CD4-positive, CD25-positive, alpha-beta regulatory T cell (primary cell): ENCODE data around the gene SIK3. TPM values are rescaled to one million over a fixed set of nuclear protein-coding genes. Genes with fewer than 3 reads are reported as not detected.

Experiments
- ATAC-seq, 2 donors: fragments of 150-1000 bp; cut with Tn5 transposase; one replicate each; pipeline ENCODE4 v1.10.0; 2021; ENCODE audit warnings: low read depth in 2 of 2, moderate number of reproducible peaks in 2 of 2, moderate library complexity in 1 of 2
- DNase-seq, 3 donors: peaks; one replicate each; pipeline versions ENCODE4 v3.0.0 to v3.0.0-alpha.2; 2012 to 2022; ENCODE audit warnings: mixed read lengths in 1 of 3
- H3K27ac ChIP-seq: one replicate; pipeline ENCODE4 v1.7.0; 2013; ENCODE audit warnings: mild to moderate bottlenecking, low read length; ENCODE audit not compliant: insufficient read depth, poor library complexity, severe bottlenecking
- H3K27me3 ChIP-seq: one replicate; pipeline ENCODE4 v1.7.0; 2013; ENCODE audit warnings: low read length; ENCODE audit not compliant: control insufficient read depth, insufficient read depth
- H3K36me3 ChIP-seq: one replicate; pipeline ENCODE4 v1.7.0; 2013; ENCODE audit warnings: mild to moderate bottlenecking, low read length, moderate library complexity; ENCODE audit not compliant: control insufficient read depth, insufficient read depth
- H3K4me1 ChIP-seq: 2 replicates; pipeline ENCODE4 v1.7.0; 2013; ENCODE audit warnings: mild to moderate bottlenecking, low read length; ENCODE audit not compliant: insufficient read depth, control insufficient read depth, poor library complexity, severe bottlenecking
- H3K4me3 ChIP-seq: one replicate; pipeline ENCODE4 v1.7.0; 2013; ENCODE audit warnings: low read depth, mild to moderate bottlenecking, low read length, moderate library complexity
- H3K9me3 ChIP-seq, 2 experiments: 1 replicate in 1 of 2; 2 replicates in 1 of 2; pipeline ENCODE4 v1.7.0; 2013; ENCODE audit warnings: low read length in 2 of 2, mild to moderate bottlenecking in 1 of 2, moderate library complexity in 1 of 2; ENCODE audit not compliant: control insufficient read depth in 2 of 2
- H3K27ac Mint-ChIP-seq, 3 donors: one replicate each; pipeline ENCODE4 v1.8.0; 2020 to 2022; ENCODE audit warnings: mild to moderate bottlenecking in 3 of 3, mixed read lengths in 3 of 3, moderate library complexity in 2 of 3
- H3K27me3 Mint-ChIP-seq: one replicate; pipeline ENCODE4 v1.8.0; 2022; ENCODE audit warnings: mild to moderate bottlenecking, mixed read lengths
- H3K36me3 Mint-ChIP-seq: one replicate; pipeline ENCODE4 v1.8.0; 2020; ENCODE audit warnings: mixed read lengths
- H3K4me1 Mint-ChIP-seq, 4 donors: one replicate each; pipeline ENCODE4 v1.8.0; 2020 to 2022; ENCODE audit warnings: mixed read lengths in 4 of 4, mild to moderate bottlenecking in 1 of 4
- H3K4me3 Mint-ChIP-seq, 4 donors: one replicate each; pipeline ENCODE4 v1.8.0; 2020 to 2022; ENCODE audit warnings: mild to moderate bottlenecking in 4 of 4, mixed read lengths in 4 of 4, moderate library complexity in 3 of 4
- H3K9me3 Mint-ChIP-seq, 7 donors: one replicate each; pipeline ENCODE4 v1.8.0; 2020 to 2022; ENCODE audit warnings: mixed read lengths in 7 of 7, mild to moderate bottlenecking in 3 of 7, moderate library complexity in 2 of 7
- polyA plus RNA-seq, 4 donors: library from polyadenylated mRNA; unstranded; fragments of 300-500 nt; fragmentation: Illumina TruSeq; gene quantifications; one replicate each; pipeline ENCODE4 v1.2.3, GENCODE V29; 2021
- total RNA-seq: library from RNA; stranded (reverse); gene quantifications from one replicate; pipeline ENCODE4 v1.2.3, GENCODE V29; 2022

SIK3 gene
- total and polyA plus RNA-seq, 5 donors from 2014 or later: 7.0 to 55.2 (median 9.4) TPM

DNA sequence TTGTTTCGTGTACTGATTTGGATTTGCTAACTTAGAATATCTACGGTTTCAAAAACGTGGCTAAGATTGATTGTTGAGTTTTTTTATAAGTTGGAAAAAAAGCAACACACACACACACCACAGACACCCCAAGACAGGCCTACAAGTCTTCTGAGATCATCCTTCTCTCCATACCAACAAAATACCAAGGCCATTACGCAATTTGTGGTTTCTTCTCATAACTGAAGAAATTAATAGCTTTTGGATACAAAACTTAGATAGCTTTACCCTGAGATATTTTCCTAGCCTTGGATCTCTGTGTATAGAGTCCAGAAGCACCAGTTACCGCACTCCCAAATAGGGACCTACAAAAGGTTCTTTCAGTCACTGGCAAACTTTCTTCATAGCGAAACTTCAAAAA is 113.6 kb downstream of the SIK3 start:
- no peak overlapping the region for H3K27ac Mint-ChIP-seq
- H3K27me3 Mint-ChIP-seq: no peaks in the 10 kb centered on the region
- H3K4me1 ChIP-seq: peaks cover 10% of the 10 kb centered on the region
- no peak for ATAC-seq
- H3K27me3 ChIP-seq: no peaks in the 10 kb centered on the region
- H3K4me3 Mint-ChIP-seq: no peak overlapping the region
- no peaks in the 10 kb centered on the region for H3K36me3 Mint-ChIP-seq
- no peak for DNase-seq
- no peak overlapping the region for H3K27ac ChIP-seq
- H3K9me3 Mint-ChIP-seq: peaks cover 0 to 1% (median 0%) of the 10 kb centered on the region in 7 donors
- H3K9me3 ChIP-seq: no peaks in the 10 kb centered on the region
- H3K36me3 ChIP-seq: no peaks in the 10 kb centered on the region
- peaks cover 43 to 57% (median 46%) of the 10 kb centered on the region in 4 donors for H3K4me1 Mint-ChIP-seq
- no peak overlapping the region for H3K4me3 ChIP-seq

- no peaks in the 10 kb centered on the region for H3K9me3 ChIP-seq
- Mint-ChIP-seq H3K36me3 (no peaks in the 10 kb centered on the region), H3K27me3 (no peaks in the 10 kb centered on the region), H3K4me3 (no peak overlapping the region), H3K27ac (no peak overlapping the region), H3K4me1 (peaks cover 40 to 59% (median 44%) of the 10 kb centered on the region in 4 donors), H3K9me3 (peaks cover 0 to 1% (median 0%) of the 10 kb centered on the region in 7 donors)
- H3K4me1 ChIP-seq: peaks cover 10% of the 10 kb centered on the region
- H3K27ac ChIP-seq: no peak overlapping the region
- H3K27me3 ChIP-seq: no peaks in the 10 kb centered on the region
- no peak for DNase-seq
- no peak overlapping the region for H3K4me3 ChIP-seq
- H3K36me3 ChIP-seq: no peaks in the 10 kb centered on the region
- no peak for ATAC-seq
These were observed 114.0 kb downstream of the SIK3 start for GRCh38 chr11:116984186-116984585.

DNA sequence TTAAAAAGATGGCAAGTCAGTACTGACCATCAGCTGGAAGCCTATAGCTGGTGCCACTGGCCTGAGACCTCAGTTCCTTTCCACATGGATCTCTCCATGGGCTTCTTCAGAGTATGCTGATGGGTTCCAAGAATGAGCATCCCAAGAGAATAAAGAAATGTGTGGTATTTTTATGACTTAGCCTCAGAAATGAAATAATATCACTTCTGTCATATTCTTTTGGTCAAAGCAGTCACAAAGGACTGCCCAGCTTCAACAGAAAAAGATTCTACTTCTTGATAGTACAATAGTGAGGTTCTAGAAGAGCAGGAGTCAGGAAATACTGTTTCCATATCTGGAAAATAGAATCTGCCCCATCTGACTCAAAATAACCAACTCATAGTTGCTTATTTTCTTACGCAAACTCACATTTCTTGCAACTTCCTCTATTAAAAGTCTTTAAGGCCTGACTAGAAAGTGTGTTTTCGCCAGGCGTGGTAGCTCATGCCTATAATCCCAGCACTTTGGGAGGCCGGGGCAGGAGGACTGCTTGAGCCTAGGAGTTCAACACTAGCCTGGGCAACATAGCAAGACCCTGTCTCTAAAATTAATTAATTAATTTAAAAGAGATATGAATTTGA is 116.9 kb downstream of the SIK3 start:
- Mint-ChIP-seq H3K27ac (peak overlapping the region in 2 of 3 donors; percentile 21 to 56), H3K9me3 (peaks cover 0 to 1% (median 0%) of the 10 kb centered on the region in 7 donors), H3K36me3 (peaks cover 4% of the 10 kb centered on the region), H3K4me3 (no peak overlapping the region), H3K4me1 (peaks cover 21 to 50% (median 28%) of the 10 kb centered on the region in 4 donors), H3K27me3 (no peaks in the 10 kb centered on the region)
- DNase-seq (no peak), ATAC-seq (no peak)
- Histone ChIP-seq H3K27ac (no peak overlapping the region), H3K36me3 (no peaks in the 10 kb centered on the region), H3K4me3 (no peak overlapping the region), H3K27me3 (no peaks in the 10 kb centered on the region), H3K4me1 (peaks cover under 1% of the 10 kb centered on the region), H3K9me3 (no peaks in the 10 kb centered on the region)

DNA sequence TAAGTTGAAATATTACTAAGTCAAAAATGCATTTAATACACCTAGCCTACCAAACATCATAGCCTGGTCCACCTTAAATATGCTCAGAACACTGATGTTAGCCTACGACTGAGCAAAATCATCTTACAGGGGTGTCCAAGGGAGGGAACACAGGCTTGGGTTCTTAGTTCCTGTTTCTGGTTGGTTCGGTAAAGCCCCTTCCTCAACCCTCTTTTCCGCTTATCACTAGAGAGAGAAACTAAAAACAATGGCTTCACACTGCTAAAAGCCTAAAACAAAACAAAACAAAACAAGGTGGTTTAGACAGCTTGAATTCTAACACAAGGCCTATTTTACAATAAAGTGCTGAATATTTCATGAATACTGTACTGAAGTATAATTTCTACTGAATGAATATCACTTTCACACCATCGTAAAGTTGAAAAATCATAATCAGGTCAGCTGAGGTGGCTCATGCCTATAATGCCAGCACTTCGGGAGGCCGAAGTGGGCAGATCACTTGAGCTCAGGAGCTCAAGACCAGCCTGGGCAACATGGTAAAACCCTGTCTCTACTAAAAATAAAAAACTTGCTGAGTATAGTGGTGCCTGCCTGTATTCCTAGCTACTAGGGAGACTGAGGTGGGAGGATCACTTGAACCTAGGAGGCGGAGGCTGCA is 118.0 kb downstream of the SIK3 start:
- H3K27ac Mint-ChIP-seq: peak overlapping the region; percentile 48 to 66 (median 53)
- H3K9me3 ChIP-seq: no peaks in the 10 kb centered on the region
- H3K27me3 ChIP-seq: no peaks in the 10 kb centered on the region
- H3K36me3 ChIP-seq: no peaks in the 10 kb centered on the region
- peak overlapping the region in 3 of 4 donors; percentile 23 to 60 (median 45) for H3K4me3 Mint-ChIP-seq
- H3K4me3 ChIP-seq: no peak overlapping the region
- ATAC-seq (peak; percentile 50 to 68), DNase-seq (peak in 1 of 3 donors; percentile 28)
- H3K36me3 Mint-ChIP-seq: peaks cover 4% of the 10 kb centered on the region
- no peaks in the 10 kb centered on the region for H3K4me1 ChIP-seq
- H3K27me3 Mint-ChIP-seq: no peaks in the 10 kb centered on the region
- H3K27ac ChIP-seq: no peak overlapping the region
- H3K9me3 Mint-ChIP-seq: no peaks in the 10 kb centered on the region
- H3K4me1 Mint-ChIP-seq: peaks cover 18 to 43% (median 25%) of the 10 kb centered on the region in 4 donors

- Histone ChIP-seq H3K36me3 (no peaks in the 10 kb centered on the region), H3K9me3 (no peaks in the 10 kb centered on the region), H3K4me3 (no peak overlapping the region), H3K4me1 (no peaks in the 10 kb centered on the region), H3K27me3 (no peaks in the 10 kb centered on the region), H3K27ac (no peak overlapping the region)
- H3K36me3 Mint-ChIP-seq: peaks cover 9% of the 10 kb centered on the region
- H3K27ac Mint-ChIP-seq: peak overlapping the region in 1 of 3 donors; percentile 32
- no peak overlapping the region for H3K4me3 Mint-ChIP-seq
- no peak for DNase-seq
- no peak for ATAC-seq
- H3K9me3 Mint-ChIP-seq: no peaks in the 10 kb centered on the region
- H3K4me1 Mint-ChIP-seq: peaks cover 19 to 55% (median 37%) of the 10 kb centered on the region in 4 donors
- no peaks in the 10 kb centered on the region for H3K27me3 Mint-ChIP-seq
These were observed 121.2 kb downstream of the SIK3 start for GRCh38 chr11:116976941-116977570.

DNA sequence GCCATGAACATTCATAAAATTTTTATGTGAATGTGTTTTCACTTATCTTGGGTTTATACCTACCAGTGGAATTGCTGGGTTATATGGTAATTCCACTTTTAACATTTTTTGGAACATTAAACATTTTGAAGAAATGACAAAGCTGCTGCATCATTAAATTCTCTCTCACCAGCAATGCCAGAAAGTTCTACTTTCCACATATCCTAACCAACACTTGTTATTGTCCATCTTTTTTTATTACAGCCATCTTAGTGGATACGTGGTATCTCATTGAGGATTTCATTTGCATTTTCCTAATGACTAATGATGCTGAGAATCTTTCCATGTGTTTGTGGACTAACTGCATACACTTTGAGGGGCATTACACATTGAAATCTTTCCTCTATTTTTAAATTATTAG is 122.6 kb downstream of the SIK3 start:
- Histone ChIP-seq H3K4me1 (no peaks in the 10 kb centered on the region), H3K9me3 (no peaks in the 10 kb centered on the region), H3K4me3 (no peak overlapping the region), H3K27ac (no peak overlapping the region), H3K27me3 (no peaks in the 10 kb centered on the region), H3K36me3 (no peaks in the 10 kb centered on the region)
- H3K27ac Mint-ChIP-seq: no peak overlapping the region
- no peaks in the 10 kb centered on the region for H3K9me3 Mint-ChIP-seq
- H3K27me3 Mint-ChIP-seq: no peaks in the 10 kb centered on the region
- H3K4me1 Mint-ChIP-seq: peaks cover 21 to 47% (median 32%) of the 10 kb centered on the region in 4 donors
- peaks cover 9% of the 10 kb centered on the region for H3K36me3 Mint-ChIP-seq
- DNase-seq (no peak), ATAC-seq (no peak)
- no peak overlapping the region for H3K4me3 Mint-ChIP-seq

DNA sequence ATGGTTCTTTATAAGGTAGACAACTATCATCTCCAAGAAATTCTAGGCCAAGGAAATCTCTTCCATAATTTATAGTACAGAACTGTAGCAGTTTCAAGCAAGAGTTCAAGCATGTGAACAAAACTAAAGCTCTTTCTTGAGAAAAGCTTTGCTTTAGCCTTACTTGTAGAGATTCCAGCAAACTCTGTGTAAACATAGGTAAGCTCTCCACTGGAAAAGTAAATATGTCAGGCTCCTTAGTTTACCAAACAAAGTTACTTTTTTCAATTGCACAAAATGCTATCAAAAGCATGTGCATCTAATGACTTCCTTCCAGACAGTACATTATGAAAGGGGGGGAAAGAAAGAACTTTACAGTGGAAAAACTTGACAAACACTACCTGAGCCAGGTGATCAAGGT is 125.0 kb downstream of the SIK3 start:
- no peak overlapping the region for H3K27ac ChIP-seq
- Mint-ChIP-seq H3K9me3 (no peaks in the 10 kb centered on the region), H3K4me3 (no peak overlapping the region), H3K27me3 (no peaks in the 10 kb centered on the region), H3K4me1 (peaks cover 22 to 39% (median 27%) of the 10 kb centered on the region in 4 donors), H3K27ac (no peak overlapping the region), H3K36me3 (peaks cover 7% of the 10 kb centered on the region)
- no peaks in the 10 kb centered on the region for H3K4me1 ChIP-seq
- no peaks in the 10 kb centered on the region for H3K27me3 ChIP-seq
- ATAC-seq (no peak), DNase-seq (no peak)
- H3K9me3 ChIP-seq: no peaks in the 10 kb centered on the region
- H3K4me3 ChIP-seq: no peak overlapping the region
- no peaks in the 10 kb centered on the region for H3K36me3 ChIP-seq
